ENCODE results near the gene ACTR10. TPM values are rescaled to one million over a fixed set of nuclear protein-coding genes. Genes with fewer than 3 reads are reported as not detected.
A peak's percentile ranks its signal among the peaks of the same experiment; 100 is the strongest.

The ACTR10 gene
- total and polyA plus RNA-seq, 2 experiments from 2014 or later: 106 to 112 TPM

GRCh38 chr14:58196198-58196597 is 3.8 kb upstream of the ACTR10 start:
- peaks cover 10% of the 10 kb centered on the region for H3K79me2 ChIP-seq
- H2AFZ ChIP-seq: no peak overlapping the region
- 100% methylated on average over 1 of the region's 1 CpG for WGBS (ENCODE audit: low lambda C conversion rate, missing lambda C conversion rate)
- no peak overlapping the region for H3K27ac ChIP-seq
- no peak overlapping the region for H3K4me2 ChIP-seq
- no peaks in the 10 kb centered on the region for H3K4me1 ChIP-seq (ENCODE audit: insufficient read depth)
- DNase-seq (ENCODE audit: low spot score): no peak
- H3K9me2 ChIP-seq (replicated peaks; ENCODE audit: insufficient read depth): no peaks in the 10 kb centered on the region
- H3K4me3 ChIP-seq: no peak overlapping the region
- no peaks in the 10 kb centered on the region for H4K20me1 ChIP-seq (ENCODE audit: insufficient read depth, poor library complexity, severe bottlenecking)
- TF ChIP-seq EZH2phosphoT487 (IDR thresholded peaks at IDR 0.05; ENCODE audit: low read depth, severe bottlenecking, unreplicated experiment) (no peak), EZH2 (IDR thresholded peaks at IDR 0.05; ENCODE audit: borderline replicate concordance) (no peak), CTCF (IDR thresholded peaks at IDR 0.05; ENCODE audit: poor library complexity) (no peak)
- H3K27me3 ChIP-seq: no peaks in the 10 kb centered on the region
- no peaks in the 10 kb centered on the region for H3K9me3 ChIP-seq (ENCODE audit: low read depth)
- H3K36me3 ChIP-seq (replicated peaks; ENCODE audit: insufficient read depth, low read depth): no peaks in the 10 kb centered on the region

- Histone ChIP-seq H3K4me2 (no peak overlapping the region), H2AFZ (no peak overlapping the region), H3K36me3 (replicated peaks; ENCODE audit: insufficient read depth, low read depth) (no peaks in the 10 kb centered on the region), H3K9me3 (ENCODE audit: low read depth) (no peaks in the 10 kb centered on the region), H4K20me1 (ENCODE audit: insufficient read depth, poor library complexity, severe bottlenecking) (no peaks in the 10 kb centered on the region), H3K27ac (no peak overlapping the region), H3K9me2 (replicated peaks; ENCODE audit: insufficient read depth) (no peaks in the 10 kb centered on the region), H3K79me2 (peaks cover 29% of the 10 kb centered on the region), H3K4me1 (ENCODE audit: insufficient read depth) (no peaks in the 10 kb centered on the region), H3K27me3 (no peaks in the 10 kb centered on the region), H3K4me3 (no peak overlapping the region)
- TF ChIP-seq EZH2 (IDR thresholded peaks at IDR 0.05; ENCODE audit: borderline replicate concordance) (no peak), CTCF (IDR thresholded peaks at IDR 0.05; ENCODE audit: poor library complexity) (no peak), EZH2phosphoT487 (IDR thresholded peaks at IDR 0.05; ENCODE audit: low read depth, severe bottlenecking, unreplicated experiment) (no peak)
- no peak for DNase-seq (ENCODE audit: low spot score)
- WGBS (ENCODE audit: low lambda C conversion rate, missing lambda C conversion rate): 90% methylated on average over 5 of the region's 5 CpGs
Measured at GRCh38 chr14:58198086-58198485, 1.9 kb upstream of the ACTR10 start.

GRCh38 chr14:58200480-58200841 is 512 bp downstream of the ACTR10 start:
- no peaks in the 10 kb centered on the region for H3K27me3 ChIP-seq
- no peaks in the 10 kb centered on the region for H3K4me1 ChIP-seq (ENCODE audit: insufficient read depth)
- H3K79me2 ChIP-seq: peaks cover 33% of the 10 kb centered on the region
- H2AFZ ChIP-seq: peak overlapping the region; percentile 96
- H3K4me3 ChIP-seq: peak overlapping the region; percentile 95
- H3K36me3 ChIP-seq (replicated peaks; ENCODE audit: insufficient read depth, low read depth): no peaks in the 10 kb centered on the region
- no peak for DNase-seq (ENCODE audit: low spot score)
- H3K9me2 ChIP-seq (replicated peaks; ENCODE audit: insufficient read depth): no peaks in the 10 kb centered on the region
- 3% methylated on average over 11 of the region's 11 CpGs for WGBS (ENCODE audit: low lambda C conversion rate, missing lambda C conversion rate)
- TF ChIP-seq EZH2 (IDR thresholded peaks at IDR 0.05; ENCODE audit: borderline replicate concordance) (no peak), CTCF (IDR thresholded peaks at IDR 0.05; ENCODE audit: poor library complexity) (no peak), EZH2phosphoT487 (IDR thresholded peaks at IDR 0.05; ENCODE audit: low read depth, severe bottlenecking, unreplicated experiment) (no peak)
- peak overlapping the region; percentile 90 for H3K4me2 ChIP-seq
- H3K27ac ChIP-seq: peak overlapping the region; percentile 99
- H4K20me1 ChIP-seq (ENCODE audit: insufficient read depth, poor library complexity, severe bottlenecking): no peaks in the 10 kb centered on the region
- H3K9me3 ChIP-seq (ENCODE audit: low read depth): no peaks in the 10 kb centered on the region

GRCh38 chr14:58200846-58201245 is 897 bp downstream of the ACTR10 start:
- H3K79me2 ChIP-seq: peaks cover 33% of the 10 kb centered on the region
- H2AFZ ChIP-seq: peak overlapping the region; percentile 96

More at GRCh38 chr14:58200846-58201245, 897 bp downstream of the ACTR10 start:
- Histone ChIP-seq H3K27ac (peak overlapping the region; percentile 99), H3K4me1 (ENCODE audit: insufficient read depth) (no peaks in the 10 kb centered on the region), H3K4me3 (peak overlapping the region; percentile 95), H3K36me3 (replicated peaks; ENCODE audit: insufficient read depth, low read depth) (no peaks in the 10 kb centered on the region), H3K27me3 (no peaks in the 10 kb centered on the region), H4K20me1 (ENCODE audit: insufficient read depth, poor library complexity, severe bottlenecking) (no peaks in the 10 kb centered on the region), H3K9me3 (ENCODE audit: low read depth) (no peaks in the 10 kb centered on the region), H3K9me2 (replicated peaks; ENCODE audit: insufficient read depth) (no peaks in the 10 kb centered on the region), H3K4me2 (peak overlapping the region; percentile 90)
- no peak for DNase-seq (ENCODE audit: low spot score)
- TF ChIP-seq CTCF (IDR thresholded peaks at IDR 0.05; ENCODE audit: poor library complexity): no peak
- no peak for TF ChIP-seq EZH2phosphoT487 (IDR thresholded peaks at IDR 0.05; ENCODE audit: low read depth, severe bottlenecking, unreplicated experiment)
- no peak for TF ChIP-seq EZH2 (IDR thresholded peaks at IDR 0.05; ENCODE audit: borderline replicate concordance)
- 17% methylated on average over 2 of the region's 2 CpGs for WGBS (ENCODE audit: low lambda C conversion rate, missing lambda C conversion rate)

Data from hepatocyte (in vitro differentiated cells).